GM23338 (cell line): ENCODE results near the gene USP37. TPM values are rescaled to one million over a fixed set of nuclear protein-coding genes. Genes with fewer than 3 reads are reported as not detected.

ENCODE experiments used
- ATAC-seq: fragments of 200-7000 bp; cut with Tn5 transposase; 3 replicates; pipeline ENCODE4 v1.9.1; 2020
- DNase-seq: peaks from one replicate; pipeline ENCODE4 v3.0.0-alpha.2; 2015; ENCODE audit warnings: low spot score
- H2AFZ ChIP-seq: fragments of 200-600 bp; sonication (generic); 2 replicates; pipeline ENCODE4 v1.8.0; 2016; ENCODE audit warnings: antibody characterized with exemption, mild to moderate bottlenecking, moderate library complexity
- H3F3A ChIP-seq: fragments of 200-600 bp; sonication (generic); replicated peaks from 2 replicates; pipeline ENCODE4 v1.8.0; 2017; ENCODE audit warnings: antibody characterized with exemption, mixed run types, low read depth
- H3K27ac ChIP-seq: fragments of 200-600 bp; sonication (generic); 2 replicates; pipeline ENCODE4 v1.6.1; 2016; ENCODE audit warnings: low read depth
- H3K27me3 ChIP-seq: fragments of 200-600 bp; sonication (generic); 2 replicates; pipeline ENCODE4 v1.8.0; 2016; ENCODE audit warnings: mild to moderate bottlenecking, mixed run types, moderate library complexity; ENCODE audit not compliant: insufficient read depth
- H3K36me3 ChIP-seq: fragments of 200-600 bp; sonication (generic); 2 replicates; pipeline ENCODE4 v1.8.0; 2016; ENCODE audit warnings: mild to moderate bottlenecking; ENCODE audit not compliant: insufficient read depth
- H3K4me1 ChIP-seq: fragments of 200-600 bp; sonication (generic); 2 replicates; pipeline ENCODE4 v1.8.0; 2016; ENCODE audit warnings: mild to moderate bottlenecking, moderate library complexity; ENCODE audit not compliant: insufficient read depth
- H3K4me2 ChIP-seq: fragments of 200-600 bp; sonication (generic); 2 replicates; pipeline ENCODE4 v1.7.1; 2017; ENCODE audit warnings: mixed run types
- H3K4me3 ChIP-seq: fragments of 200-600 bp; sonication (generic); 2 replicates; pipeline ENCODE4 v1.6.1; 2016; ENCODE audit warnings: mixed run types
- H3K79me2 ChIP-seq: fragments of 200-600 bp; sonication (generic); replicated peaks from 2 replicates; pipeline ENCODE4 v1.8.0; 2017; ENCODE audit warnings: mild to moderate bottlenecking; ENCODE audit not compliant: insufficient read depth
- H3K9me2 ChIP-seq: fragments of 200-600 bp; sonication (generic); 2 replicates; pipeline ENCODE4 v1.8.0; 2017; ENCODE audit not compliant: insufficient read depth
- H4K20me1 ChIP-seq: fragments of 200-600 bp; sonication (generic); replicated peaks from 2 replicates; pipeline ENCODE4 v1.8.0; 2017; ENCODE audit warnings: mild to moderate bottlenecking; ENCODE audit not compliant: insufficient read depth
- H3K27ac Mint-ChIP-seq: 2 replicates; pipeline ENCODE4 v1.8.0; 2020; ENCODE audit warnings: inconsistent platforms, mild to moderate bottlenecking, moderate library complexity, mixed read lengths
- H3K27me3 Mint-ChIP-seq: 3 replicates; pipeline ENCODE4 v1.8.0; 2022; ENCODE audit warnings: low read depth, mild to moderate bottlenecking, moderate library complexity, mixed read lengths, inconsistent platforms; ENCODE audit not compliant: insufficient read depth, poor library complexity
- H3K36me3 Mint-ChIP-seq: 3 replicates; pipeline ENCODE4 v1.8.0; 2021; ENCODE audit warnings: low read depth, mild to moderate bottlenecking, inconsistent platforms, moderate library complexity, mixed read lengths
- H3K4me1 Mint-ChIP-seq: 3 replicates; pipeline ENCODE4 v1.8.0; 2020; ENCODE audit warnings: mild to moderate bottlenecking, inconsistent platforms, mixed read lengths
- H3K4me3 Mint-ChIP-seq: 3 replicates; pipeline ENCODE4 v1.8.0; 2021; ENCODE audit warnings: moderate library complexity, mild to moderate bottlenecking, inconsistent platforms, mixed read lengths
- H3K9me3 Mint-ChIP-seq: 3 replicates; pipeline ENCODE4 v1.8.0; 2020; ENCODE audit warnings: moderate library complexity, mild to moderate bottlenecking, inconsistent platforms, mixed read lengths
- CREB1 ChIP-seq: fragments of 250-450 bp; sonication (Bioruptor Pico); IDR thresholded peaks from 2 replicates; pipeline ENCODE4 v1.5.0; 2020; ENCODE audit warnings: low read depth, mild to moderate bottlenecking, moderate library complexity
- CTCF ChIP-seq, 2 experiments: fragments of 200-600 bp in 1 of 2; sonication (generic) in 1 of 2; conservative IDR thresholded peaks; 2 replicates each; pipeline versions ENCODE4 v1.5.1 to v1.6.1; 2016 to 2017; ENCODE audit warnings: antibody characterized with exemption in 2 of 2, low read depth in 2 of 2, mild to moderate bottlenecking in 2 of 2, moderate library complexity in 1 of 2
- EZH2 ChIP-seq: fragments of 200-600 bp; sonication (generic); IDR thresholded peaks from one replicate; pipeline ENCODE4 v1.8.0; 2017; ENCODE audit warnings: antibody characterized with exemption, mild to moderate bottlenecking, low read depth; ENCODE audit not compliant: unreplicated experiment
- EZH2phosphoT487 ChIP-seq: fragments of 200-600 bp; sonication (generic); IDR thresholded peaks from one replicate; pipeline ENCODE4 v1.8.1; 2018; ENCODE audit warnings: antibody characterized with exemption; ENCODE audit not compliant: unreplicated experiment
- JUNB ChIP-seq: IDR thresholded peaks from one replicate; pipeline ENCODE4 v1.6.1; 2016; ENCODE audit warnings: antibody characterized with exemption; ENCODE audit not compliant: unreplicated experiment
- NANOG ChIP-seq: IDR thresholded peaks from 2 replicates; pipeline ENCODE4 v1.6.1; 2016; ENCODE audit warnings: antibody characterized with exemption, borderline replicate concordance
- POLR2AphosphoS5 ChIP-seq: IDR thresholded peaks from 2 replicates; pipeline ENCODE4 v1.6.1; 2016; ENCODE audit warnings: antibody characterized with exemption, low read depth
- REST ChIP-seq: IDR thresholded peaks from one replicate; pipeline ENCODE4 v1.6.1; 2018; ENCODE audit warnings: antibody characterized with exemption; ENCODE audit not compliant: unreplicated experiment
- STAT1 ChIP-seq: IDR thresholded peaks from one replicate; pipeline ENCODE4 v1.6.1; 2016; ENCODE audit warnings: antibody characterized with exemption; ENCODE audit not compliant: unreplicated experiment
- ZNF114 ChIP-seq: fragments of 250-450 bp; sonication (Bioruptor Pico); IDR thresholded peaks from 2 replicates; pipeline ENCODE4 v1.5.0; 2020; ENCODE audit warnings: mild to moderate bottlenecking, moderate library complexity
- ZNF331 ChIP-seq: fragments of 250-450 bp; sonication (Bioruptor Pico); IDR thresholded peaks from 2 replicates; pipeline ENCODE4 v1.5.0; 2020; ENCODE audit warnings: low read depth, mild to moderate bottlenecking, moderate library complexity
- ZNF462 ChIP-seq: fragments of 250-450 bp; sonication (Bioruptor Pico); IDR thresholded peaks from 2 replicates; pipeline ENCODE4 v1.5.0; 2020; ENCODE audit warnings: mild to moderate bottlenecking, moderate library complexity
- polyA plus RNA-seq: library from polyadenylated mRNA; unstranded; fragments of >200 nt; fragmentation: Nextera tagmentation; extraction: Ambion mirVana; gene quantifications from 2 replicates; pipeline ENCODE4 v1.2.1, GENCODE V29; 2016
- total RNA-seq: library from RNA; depleted of rRNA; stranded (reverse); fragments of >200 nt; shearing (Covaris generic); gene quantifications from 2 replicates; pipeline ENCODE4 v1.2.3, GENCODE V29; 2014
- TF ChIP-seq, protein P1 (sequence below): IDR thresholded peaks from 2 replicates; pipeline ENCODE4 v1.6.1; 2016; ENCODE audit warnings: antibody characterized with exemption

USP37 gene
- total and polyA plus RNA-seq, 2 experiments from 2014 or later: 8.2 to 21.0 TPM

GRCh38 chr2:218406209-218406948, 161.8 kb downstream of the USP37 start:
- Histone ChIP-seq H3F3A (peaks cover 17% of the 10 kb centered on the region), H3K36me3 (no peaks in the 10 kb centered on the region), H3K4me1 (peaks cover 27% of the 10 kb centered on the region), H3K27ac (peak overlapping the region; percentile 99), H4K20me1 (no peaks in the 10 kb centered on the region), H3K27me3 (no peaks in the 10 kb centered on the region), H3K9me2 (no peaks in the 10 kb centered on the region), H3K4me3 (peak overlapping the region; percentile 82), H3K4me2 (peak overlapping the region; percentile 94), H3K79me2 (no peaks in the 10 kb centered on the region), H2AFZ (peak overlapping the region; percentile 97)
- Mint-ChIP-seq H3K9me3 (no peaks in the 10 kb centered on the region), H3K4me1 (peaks cover 22% of the 10 kb centered on the region), H3K27me3 (peaks cover 7% of the 10 kb centered on the region), H3K4me3 (peak overlapping the region; percentile 81), H3K27ac (peak overlapping the region; percentile 96), H3K36me3 (peaks cover 12% of the 10 kb centered on the region)
- ATAC-seq (peak; percentile 82), DNase-seq (peak; percentile 97)
- no peak for TF ChIP-seq JUNB
- no peak for TF ChIP-seq NANOG
- TF ChIP-seq STAT1: no peak
- no peak for TF ChIP-seq REST
- TF ChIP-seq EZH2phosphoT487: no peak
- TF ChIP-seq, protein P1, sequence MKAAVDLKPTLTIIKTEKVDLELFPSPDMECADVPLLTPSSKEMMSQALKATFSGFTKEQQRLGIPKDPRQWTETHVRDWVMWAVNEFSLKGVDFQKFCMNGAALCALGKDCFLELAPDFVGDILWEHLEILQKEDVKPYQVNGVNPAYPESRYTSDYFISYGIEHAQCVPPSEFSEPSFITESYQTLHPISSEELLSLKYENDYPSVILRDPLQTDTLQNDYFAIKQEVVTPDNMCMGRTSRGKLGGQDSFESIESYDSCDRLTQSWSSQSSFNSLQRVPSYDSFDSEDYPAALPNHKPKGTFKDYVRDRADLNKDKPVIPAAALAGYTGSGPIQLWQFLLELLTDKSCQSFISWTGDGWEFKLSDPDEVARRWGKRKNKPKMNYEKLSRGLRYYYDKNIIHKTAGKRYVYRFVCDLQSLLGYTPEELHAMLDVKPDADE: peak; percentile 21; the same call in 1 of the 2 replicates
- TF ChIP-seq ZNF114: no peak
- no peak for TF ChIP-seq CREB1
- TF ChIP-seq ZNF462 (CRISPR knock-in tag): no peak
- no peak for TF ChIP-seq ZNF331 (CRISPR knock-in tag)
- peak; percentile 25; the same call in 1 of the 2 replicates for TF ChIP-seq POLR2AphosphoS5
- no peak for TF ChIP-seq EZH2
- TF ChIP-seq CTCF (conservative IDR thresholded peaks at IDR 0.05; ENCODE audit: low read depth in 2 of 2): peak; percentile 63 to 87
